Vagina (tissue), 2 donors: ENCODE measurements around the gene NPAS2.

Experiments
- POLR2A ChIP-seq, 2 donors: fragments of 450-650 bp; IDR thresholded peaks; one replicate each; pipeline ENCODE4 v1.6.1; 2017; ENCODE audit warnings: antibody characterized with exemption in 2 of 2, mild to moderate bottlenecking in 2 of 2, moderate library complexity in 2 of 2
- TF ChIP-seq, protein P1 (sequence below), 3 experiments: fragments of 450-650 bp in 2 of 3; fragments of 200-600 bp in 1 of 3; sonication (generic) in 1 of 3; IDR thresholded peaks; one replicate each; pipeline ENCODE4 v1.5.1; 2017 to 2019; ENCODE audit warnings: antibody characterized with exemption in 3 of 3, mild to moderate bottlenecking in 2 of 3, moderate library complexity in 2 of 3

DNA sequence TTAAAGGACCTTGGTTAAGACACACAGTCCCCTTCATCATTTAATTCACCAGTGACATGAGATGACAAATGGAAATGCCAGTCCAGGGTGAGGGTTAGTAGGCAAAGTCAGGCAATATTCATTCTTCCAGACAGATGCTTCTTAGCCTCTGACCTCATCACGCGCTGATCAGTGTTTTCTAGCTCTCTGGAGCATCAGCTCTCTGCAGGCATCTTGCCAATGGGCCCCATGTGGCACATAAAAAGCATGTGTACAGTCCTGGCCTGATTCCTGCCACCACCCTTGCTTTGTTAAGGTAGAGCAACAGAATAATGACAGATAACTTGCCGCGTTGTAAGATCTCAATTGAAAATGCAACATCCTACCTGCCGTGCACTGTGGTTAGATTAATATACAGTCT, 20.3 kb upstream of the NPAS2 start:
- no peak for TF ChIP-seq POLR2A (IDR thresholded peaks at IDR 0.05)
- TF ChIP-seq, protein P1, sequence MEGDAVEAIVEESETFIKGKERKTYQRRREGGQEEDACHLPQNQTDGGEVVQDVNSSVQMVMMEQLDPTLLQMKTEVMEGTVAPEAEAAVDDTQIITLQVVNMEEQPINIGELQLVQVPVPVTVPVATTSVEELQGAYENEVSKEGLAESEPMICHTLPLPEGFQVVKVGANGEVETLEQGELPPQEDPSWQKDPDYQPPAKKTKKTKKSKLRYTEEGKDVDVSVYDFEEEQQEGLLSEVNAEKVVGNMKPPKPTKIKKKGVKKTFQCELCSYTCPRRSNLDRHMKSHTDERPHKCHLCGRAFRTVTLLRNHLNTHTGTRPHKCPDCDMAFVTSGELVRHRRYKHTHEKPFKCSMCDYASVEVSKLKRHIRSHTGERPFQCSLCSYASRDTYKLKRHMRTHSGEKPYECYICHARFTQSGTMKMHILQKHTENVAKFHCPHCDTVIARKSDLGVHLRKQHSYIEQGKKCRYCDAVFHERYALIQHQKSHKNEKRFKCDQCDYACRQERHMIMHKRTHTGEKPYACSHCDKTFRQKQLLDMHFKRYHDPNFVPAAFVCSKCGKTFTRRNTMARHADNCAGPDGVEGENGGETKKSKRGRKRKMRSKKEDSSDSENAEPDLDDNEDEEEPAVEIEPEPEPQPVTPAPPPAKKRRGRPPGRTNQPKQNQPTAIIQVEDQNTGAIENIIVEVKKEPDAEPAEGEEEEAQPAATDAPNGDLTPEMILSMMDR (IDR thresholded peaks at IDR 0.05), result no peak
